BE2C (cell line): ENCODE results near the gene RAB6B.

Experiments used
- DNase-seq: peaks from one replicate; pipeline ENCODE4 v3.0.0-alpha.2; 2020
- H3K27me3 ChIP-seq: fragments of 250-450 bp; sonication (Bioruptor Pico); 2 replicates; pipeline ENCODE4 v1.5.1; 2020; ENCODE audit warnings: mild to moderate bottlenecking
- H3K36me3 ChIP-seq: fragments of 250-450 bp; sonication (Bioruptor Pico); 2 replicates; pipeline ENCODE4 v1.5.1; 2020; ENCODE audit warnings: mild to moderate bottlenecking
- H3K4me1 ChIP-seq: fragments of 250-450 bp; sonication (Bioruptor Pico); 2 replicates; pipeline ENCODE4 v1.5.1; 2020
- H3K4me3 ChIP-seq: 2 replicates; pipeline ENCODE4 v1.5.1; 2011; ENCODE audit warnings: low read depth, low read length
- H3K9me3 ChIP-seq: fragments of 250-450 bp; sonication (Bioruptor Pico); 2 replicates; pipeline ENCODE4 v1.5.1; 2020
- CTCF ChIP-seq: IDR thresholded peaks from 2 replicates; pipeline ENCODE4 v1.5.1; 2012; ENCODE audit warnings: mild to moderate bottlenecking, low read depth, low read length

The RAB6B gene

GRCh38 chr3:133821767-133822638 is 73.7 kb downstream of the RAB6B start:
- Histone ChIP-seq H3K4me1 (no peaks in the 10 kb centered on the region; the same call in 1 of the 2 replicates), H3K9me3 (no peaks in the 10 kb centered on the region), H3K4me3 (no peak overlapping the region), H3K36me3 (peaks cover 66% of the 10 kb centered on the region), H3K27me3 (no peaks in the 10 kb centered on the region)
- DNase-seq = peak; percentile 50
- peak; percentile 45 for TF ChIP-seq CTCF

GRCh38 chr3:133820889-133821675 is 74.6 kb downstream of the RAB6B start:
- no peaks in the 10 kb centered on the region for H3K9me3 ChIP-seq
- no peaks in the 10 kb centered on the region; the same call in 1 of the 2 replicates for H3K4me1 ChIP-seq
- no peak for TF ChIP-seq CTCF
- no peak for DNase-seq
- H3K4me3 ChIP-seq = no peak overlapping the region
- H3K36me3 ChIP-seq = peaks cover 73% of the 10 kb centered on the region
- no peaks in the 10 kb centered on the region for H3K27me3 ChIP-seq

GRCh38 chr3:133820129-133820528 is 75.6 kb downstream of the RAB6B start:
- Histone ChIP-seq H3K36me3 (peaks cover 82% of the 10 kb centered on the region), H3K9me3 (no peaks in the 10 kb centered on the region), H3K4me1 (no peaks in the 10 kb centered on the region; the same call in 1 of the 2 replicates), H3K27me3 (no peaks in the 10 kb centered on the region), H3K4me3 (no peak overlapping the region)
- TF ChIP-seq CTCF = no peak
- no peak for DNase-seq

GRCh38 chr3:133815386-133815785 is 80.3 kb downstream of the RAB6B start:
- Histone ChIP-seq H3K36me3 (peaks cover 77% of the 10 kb centered on the region), H3K4me3 (no peak overlapping the region), H3K4me1 (no peaks in the 10 kb centered on the region), H3K27me3 (no peaks in the 10 kb centered on the region), H3K9me3 (no peaks in the 10 kb centered on the region)
- no peak for TF ChIP-seq CTCF
- DNase-seq = no peak

GRCh38 chr3:133812872-133813271 is 82.8 kb downstream of the RAB6B start:
- DNase-seq = no peak
- no peaks in the 10 kb centered on the region for H3K4me1 ChIP-seq
- H3K9me3 ChIP-seq = no peaks in the 10 kb centered on the region
- TF ChIP-seq CTCF = no peak
- no peaks in the 10 kb centered on the region for H3K27me3 ChIP-seq
- H3K4me3 ChIP-seq = no peak overlapping the region
- H3K36me3 ChIP-seq = peaks cover 70% of the 10 kb centered on the region
